ENCODE data around the gene CES1.

Gene CES1

DNA sequence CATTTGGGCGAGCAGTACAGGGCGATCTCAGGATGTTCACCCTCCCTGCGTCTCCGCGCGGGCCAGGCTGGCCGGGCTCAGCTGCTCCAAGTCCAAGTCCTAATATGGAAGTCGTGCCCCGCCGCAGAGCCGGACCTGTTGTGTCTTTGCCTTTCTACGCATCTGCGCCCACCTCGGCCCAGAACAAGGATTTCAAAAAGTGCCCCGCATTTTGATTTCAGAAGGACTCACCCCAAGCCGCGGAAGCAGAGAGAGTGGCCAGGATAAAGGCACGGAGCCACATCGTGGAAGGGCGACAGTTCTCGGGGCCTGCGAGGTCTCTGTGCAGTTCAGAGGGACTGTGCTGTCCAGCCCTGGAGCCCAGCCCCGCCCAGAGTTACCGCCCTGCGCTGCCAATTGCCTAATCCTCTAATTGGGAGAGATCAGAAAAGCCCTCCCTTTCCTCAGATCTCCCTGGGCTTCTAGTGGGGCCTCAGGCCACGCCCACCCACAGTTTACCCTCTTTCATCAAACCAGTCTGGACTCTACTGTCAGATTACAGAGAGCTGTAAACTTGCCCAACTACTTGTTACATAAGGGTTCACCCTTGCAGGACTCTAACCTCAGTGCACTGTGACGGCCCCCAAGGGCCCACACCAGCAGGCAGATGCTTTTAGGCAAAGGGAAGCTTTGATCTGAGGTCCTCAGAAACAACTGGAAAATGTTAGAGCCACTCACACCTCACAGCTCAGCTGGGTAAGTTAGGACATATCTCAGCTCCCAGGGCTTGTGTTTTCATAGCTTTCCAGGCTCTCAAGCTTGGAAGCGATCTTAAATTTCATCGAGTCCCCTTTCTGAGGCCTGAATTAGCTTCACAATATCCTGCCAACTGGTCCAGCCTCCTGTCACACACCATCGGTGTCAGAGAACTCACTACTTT, at the start of gene CES1:
CES1 (minus strand) TSS at position 324 of the 919 bp plus-strand sequence; CDS start at position 283, 41 bp downstream.
- no peak within 1 kb of the TSS for H3K27ac ChIP-seq
- TF ChIP-seq, protein P1, sequence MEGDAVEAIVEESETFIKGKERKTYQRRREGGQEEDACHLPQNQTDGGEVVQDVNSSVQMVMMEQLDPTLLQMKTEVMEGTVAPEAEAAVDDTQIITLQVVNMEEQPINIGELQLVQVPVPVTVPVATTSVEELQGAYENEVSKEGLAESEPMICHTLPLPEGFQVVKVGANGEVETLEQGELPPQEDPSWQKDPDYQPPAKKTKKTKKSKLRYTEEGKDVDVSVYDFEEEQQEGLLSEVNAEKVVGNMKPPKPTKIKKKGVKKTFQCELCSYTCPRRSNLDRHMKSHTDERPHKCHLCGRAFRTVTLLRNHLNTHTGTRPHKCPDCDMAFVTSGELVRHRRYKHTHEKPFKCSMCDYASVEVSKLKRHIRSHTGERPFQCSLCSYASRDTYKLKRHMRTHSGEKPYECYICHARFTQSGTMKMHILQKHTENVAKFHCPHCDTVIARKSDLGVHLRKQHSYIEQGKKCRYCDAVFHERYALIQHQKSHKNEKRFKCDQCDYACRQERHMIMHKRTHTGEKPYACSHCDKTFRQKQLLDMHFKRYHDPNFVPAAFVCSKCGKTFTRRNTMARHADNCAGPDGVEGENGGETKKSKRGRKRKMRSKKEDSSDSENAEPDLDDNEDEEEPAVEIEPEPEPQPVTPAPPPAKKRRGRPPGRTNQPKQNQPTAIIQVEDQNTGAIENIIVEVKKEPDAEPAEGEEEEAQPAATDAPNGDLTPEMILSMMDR (conservative IDR thresholded peaks at IDR 0.05): no peak
- no peak for TF ChIP-seq ZFX (IDR thresholded peaks at IDR 0.05)

DNA sequence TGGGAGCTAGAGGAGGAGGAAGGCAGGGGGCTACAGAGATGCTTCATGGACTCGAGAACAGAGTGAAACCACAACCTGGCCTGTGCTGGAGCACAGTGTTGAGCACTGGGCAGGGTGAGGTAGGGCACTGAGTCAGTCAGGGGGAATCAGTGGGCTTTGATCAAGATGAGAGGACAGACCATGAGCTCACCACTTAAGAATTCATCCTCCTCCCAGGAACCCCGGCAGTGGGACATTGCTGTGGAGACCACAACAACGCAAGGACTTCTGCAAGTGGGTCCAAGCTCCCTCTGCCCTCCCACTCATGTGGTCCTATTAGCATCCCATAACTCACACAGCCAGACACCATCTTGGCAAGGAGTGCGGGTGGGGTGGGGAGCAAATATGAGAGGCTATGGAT, 44.0 kb upstream of the CES1 start:
- no peak overlapping the region for H3K27ac ChIP-seq
- TF ChIP-seq ZFX (IDR thresholded peaks at IDR 0.05): no peak
- TF ChIP-seq, protein P1 (conservative IDR thresholded peaks at IDR 0.05): no peak

DNA sequence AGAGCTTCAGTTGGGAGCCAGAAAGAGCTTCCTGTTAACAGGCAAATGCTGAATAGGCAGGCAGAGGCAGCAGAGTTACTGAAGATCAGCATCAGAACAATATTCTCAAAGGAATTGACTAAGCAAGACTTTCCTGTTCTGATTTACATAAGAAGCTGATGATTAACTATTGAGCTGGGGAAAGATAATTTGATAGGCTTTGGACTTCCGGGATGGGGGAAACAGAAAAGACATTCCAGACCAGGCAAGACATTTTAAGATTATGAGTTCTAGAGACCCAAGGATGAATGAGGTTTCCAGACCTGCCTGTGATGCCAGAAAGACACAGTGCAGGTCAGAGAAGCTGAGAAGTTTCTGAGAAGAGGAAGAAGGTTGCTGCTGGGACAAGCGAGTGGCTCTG, 42.4 kb upstream of the CES1 start, which contains the start of gene CES5A:
CES5A (minus strand) TSS at position 101 of the 400 bp plus-strand sequence. CDS start 152 bp downstream, outside the sequence.
- no peak within 1 kb of the TSS for H3K27ac ChIP-seq
- TF ChIP-seq ZFX (IDR thresholded peaks at IDR 0.05): no peak
- TF ChIP-seq, protein P1 (conservative IDR thresholded peaks at IDR 0.05): no peak

DNA sequence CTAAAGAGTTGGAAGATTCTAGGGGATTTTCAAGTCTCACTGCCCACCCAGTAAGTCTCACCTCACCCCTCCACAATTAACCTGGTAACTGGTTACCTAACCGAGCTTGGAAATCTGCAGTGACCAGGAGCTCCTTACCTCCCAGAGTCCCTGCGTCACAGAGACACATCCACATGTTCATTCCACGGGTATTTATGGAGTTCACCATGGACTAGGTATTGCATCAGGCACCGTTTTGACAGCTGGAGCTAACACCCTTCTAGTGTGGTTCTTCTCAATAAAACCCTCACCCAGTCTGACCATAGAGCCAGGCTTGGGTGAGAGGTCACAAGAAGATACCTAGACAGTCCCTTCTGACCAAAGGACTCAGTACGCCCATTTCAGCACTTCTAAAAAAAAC, 40.2 kb upstream of the CES1 start:
- no peak overlapping the region for H3K27ac ChIP-seq
- TF ChIP-seq, protein P1 (conservative IDR thresholded peaks at IDR 0.05): no peak
- no peak for TF ChIP-seq ZFX (IDR thresholded peaks at IDR 0.05)

DNA sequence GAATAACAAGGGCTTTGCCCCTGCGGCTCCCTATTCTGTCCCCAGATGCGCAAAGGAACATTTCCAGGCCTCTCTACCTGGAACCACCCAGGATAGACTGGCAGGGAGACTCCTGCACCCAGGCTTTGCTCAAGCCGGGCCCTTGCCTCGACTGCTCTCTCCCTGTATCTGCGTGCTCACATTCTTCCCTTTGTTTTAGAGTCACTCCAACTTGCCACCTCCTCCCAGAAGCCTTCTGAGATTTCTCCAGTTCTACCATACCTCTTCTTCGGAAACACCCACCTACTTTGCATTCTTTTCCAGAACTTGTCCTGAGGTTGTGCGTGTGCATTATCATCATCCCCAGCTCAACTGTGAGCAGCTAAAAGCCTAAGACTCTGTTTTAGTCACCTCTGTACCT, 39.2 kb upstream of the CES1 start:
- TF ChIP-seq ZFX (IDR thresholded peaks at IDR 0.05): no peak
- TF ChIP-seq, protein P1 (conservative IDR thresholded peaks at IDR 0.05): no peak
- no peak overlapping the region for H3K27ac ChIP-seq

DNA sequence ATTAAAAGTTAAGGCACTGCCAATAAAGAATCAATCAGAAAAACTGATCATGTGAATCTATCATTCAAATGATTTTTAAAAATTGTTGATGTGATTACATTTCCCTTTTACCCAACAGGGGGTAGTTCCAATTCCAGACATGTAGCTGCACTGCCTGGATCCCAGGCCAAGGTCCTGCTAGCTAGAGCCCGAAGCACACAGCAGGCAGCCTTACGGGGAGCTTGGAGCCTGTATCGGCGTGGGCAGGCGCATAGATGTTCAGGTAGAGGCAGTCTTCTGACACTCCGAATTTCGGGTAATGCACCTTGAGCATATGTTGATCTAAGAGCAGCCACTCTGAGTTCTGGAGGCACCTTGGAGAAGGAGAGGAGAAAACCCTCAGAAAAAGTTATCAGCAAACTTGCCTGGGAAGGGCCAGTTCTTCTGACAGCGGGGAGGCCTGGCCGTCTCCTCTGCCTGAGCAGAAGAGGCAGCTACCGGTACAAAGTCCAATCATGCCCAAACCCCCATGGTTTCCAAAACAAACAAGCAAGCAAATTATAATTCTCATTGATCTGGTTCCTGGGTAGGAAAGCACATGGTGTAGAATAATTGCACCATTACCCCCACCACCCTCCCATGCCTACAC, 38.6 kb upstream of the CES1 start:
- TF ChIP-seq, protein P1 (conservative IDR thresholded peaks at IDR 0.05): no peak
- TF ChIP-seq ZFX (IDR thresholded peaks at IDR 0.05): no peak
- no peak overlapping the region for H3K27ac ChIP-seq

DNA sequence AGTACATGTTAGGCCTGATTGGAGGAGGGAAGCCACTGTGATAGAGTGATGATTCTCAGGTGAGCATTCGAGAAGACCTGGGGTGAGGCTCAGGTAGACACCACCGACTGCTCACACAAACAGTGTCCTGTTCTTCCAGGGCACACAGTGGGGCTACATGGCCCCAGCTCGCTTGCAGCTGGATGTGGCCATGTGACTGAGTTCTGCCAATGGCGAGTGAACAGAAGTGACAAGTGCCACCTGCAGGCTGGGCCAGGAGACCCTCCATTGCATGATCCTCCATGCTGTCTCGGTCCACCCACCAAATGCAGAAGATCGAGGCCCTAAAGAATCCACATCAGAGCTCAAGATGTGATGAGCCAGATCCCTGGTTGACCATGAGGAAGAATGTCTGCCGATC, 36.1 kb upstream of the CES1 start:
- TF ChIP-seq, protein P1 (conservative IDR thresholded peaks at IDR 0.05): no peak
- no peak for TF ChIP-seq ZFX (IDR thresholded peaks at IDR 0.05)
- no peak overlapping the region for H3K27ac ChIP-seq

Data from C4-2B (cell line).